NCI-H69 (cell line): ENCODE measurements around the gene RPS19.
"Not testable (repeated sequence)": the region's sequence is repeated elsewhere in the genome, so short reads cannot be mapped to it uniquely, and the experiment has no call there.

Experiments
- DNase-seq: peaks from one replicate; lab custom pipeline; 2025; lab: John Stamatoyannopoulos, UW

RPS19 gene

GRCh38 chr19:41860419-41861115, 512 bp downstream of the RPS19 start:
- no peak for DNase-seq

- DNase-seq, result no peak
Measured at GRCh38 chr19:41861116-41861768, 1.2 kb downstream of the RPS19 start.

GRCh38 chr19:41861846-41862245, 1.8 kb downstream of the RPS19 start:
- DNase-seq, result no peak

- DNase-seq, result no peak
Measured at GRCh38 chr19:41862445-41862986, 2.5 kb downstream of the RPS19 start.

- DNase-seq, result no peak
Measured at GRCh38 chr19:41863209-41863931, 3.3 kb downstream of the RPS19 start.

GRCh38 chr19:41864374-41864773, 4.3 kb downstream of the RPS19 start:
- no peak for DNase-seq

GRCh38 chr19:41866284-41866683, 6.2 kb downstream of the RPS19 start:
- peak; percentile 73 for DNase-seq

GRCh38 chr19:41868120-41868988, 8.3 kb downstream of the RPS19 start:
- no peak for DNase-seq

- no peak for DNase-seq
Measured at GRCh38 chr19:41868989-41869300, 8.9 kb downstream of the RPS19 start.

GRCh38 chr19:41869374-41869955, 9.4 kb downstream of the RPS19 start:
- DNase-seq, result peak; percentile 67

GRCh38 chr19:41870401-41870873, 10.4 kb downstream of the RPS19 start:
- no peak for DNase-seq

- DNase-seq, result no peak
Measured at GRCh38 chr19:41871573-41872383, 11.7 kb downstream of the RPS19 start.

GRCh38 chr19:41872384-41872774, 12.3 kb downstream of the RPS19 start:
- DNase-seq, result no peak

- DNase-seq, result peak; percentile 86
Measured at GRCh38 chr19:41872775-41873647, 13.0 kb downstream of the RPS19 start.

GRCh38 chr19:41875973-41876372, 15.9 kb downstream of the RPS19 start:
- DNase-seq, result not testable (repeated sequence)

- DNase-seq, result no peak
Measured at GRCh38 chr19:41876847-41877832, 17.1 kb downstream of the RPS19 start, which contains the start of gene CD79A. Gene CD79A (plus strand): TSS chr19:41877279. CDS start chr19:41877305, 26 bp downstream.

GRCh38 chr19:41877916-41878905, 18.2 kb downstream of the RPS19 start:
- DNase-seq, result no peak
